ENCODE results near the gene FBXO45. TPM values are rescaled to one million over a fixed set of nuclear protein-coding genes. Genes with fewer than 3 reads are reported as not detected.
A peak's percentile ranks its signal among the peaks of the same experiment; 100 is the strongest.
"Not testable (repeated sequence)": the region's sequence is repeated elsewhere in the genome, so short reads cannot be mapped to it uniquely, and the experiment has no call there.

Gene FBXO45
- total RNA-seq, 2 donors from 2014 or later, result 14.9 to 15.4 TPM

DNA sequence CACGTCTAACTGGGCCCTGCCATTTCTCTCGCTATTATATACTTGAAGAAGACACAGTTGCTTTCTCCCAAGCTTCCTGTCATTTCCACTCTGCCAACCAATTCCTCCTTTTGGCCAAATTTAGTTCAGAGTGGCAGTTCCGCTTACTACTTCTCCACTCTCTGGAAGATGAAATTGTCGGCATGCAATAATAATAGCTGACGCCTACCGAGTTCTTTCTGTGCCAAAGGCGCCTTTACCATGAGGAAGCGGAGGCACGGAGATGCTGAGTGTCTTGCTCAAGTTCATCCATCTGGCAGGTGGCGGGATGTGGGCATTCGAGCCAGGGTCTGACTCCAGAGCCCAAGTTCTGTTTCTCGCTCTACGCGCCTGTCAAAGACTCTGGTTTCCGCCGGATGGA is 56.4 kb downstream of the FBXO45 start:
- DNase-seq (ENCODE audit: low spot score in 2 of 2), result peak in 1 of 2 donors; percentile 26
- H3K9me3 Mint-ChIP-seq, result no peaks in the 10 kb centered on the region
- ATAC-seq, result no peak
- H3K27ac Mint-ChIP-seq, result peak overlapping the region; percentile 65 to 74
- H3K36me3 Mint-ChIP-seq, result peaks cover 0 to 5% of the 10 kb centered on the region in 2 donors

DNA sequence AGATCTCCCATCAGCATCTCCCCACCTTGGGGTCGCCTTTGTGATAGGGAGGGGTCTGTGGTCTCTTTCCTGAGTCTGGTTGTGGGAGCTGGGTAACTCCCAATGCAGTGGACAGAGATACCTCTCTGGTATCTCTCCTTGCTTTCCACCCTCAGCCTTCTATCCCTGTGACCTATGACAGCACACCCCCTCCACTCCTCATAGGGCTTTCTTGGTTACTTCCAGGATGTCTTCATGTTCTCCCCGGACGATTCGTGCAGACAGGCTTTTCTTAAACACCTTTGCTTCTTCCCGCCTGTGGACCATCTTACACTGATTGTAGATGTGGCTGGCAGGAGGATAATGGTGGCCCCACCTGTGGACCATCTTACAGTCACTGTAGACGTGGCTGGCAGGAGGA is 56.9 kb downstream of the FBXO45 start:
- no peak for ATAC-seq
- Mint-ChIP-seq H3K9me3 (no peaks in the 10 kb centered on the region), H3K27ac (peak overlapping the region; percentile 65 to 74)

DNA sequence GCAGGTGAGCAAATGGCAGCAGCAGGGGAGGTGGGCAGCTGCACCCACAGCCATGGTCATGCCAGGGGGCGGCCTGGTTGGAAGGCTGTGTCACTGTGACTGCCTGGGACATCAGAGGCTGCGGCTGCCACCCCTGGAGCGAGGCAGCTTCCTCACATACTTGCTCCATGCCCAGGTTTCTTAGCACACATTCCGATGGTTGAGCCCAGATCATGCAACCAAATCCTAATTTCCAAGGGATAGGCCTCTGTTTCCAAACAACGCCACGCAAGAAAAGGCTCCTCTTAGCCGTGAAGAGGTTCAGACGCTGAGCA is 59.4 kb downstream of the FBXO45 start:
- H3K9me3 Mint-ChIP-seq, result no peaks in the 10 kb centered on the region
- DNase-seq (ENCODE audit: low spot score in 2 of 2) (peak in 1 of 2 donors; percentile 7), ATAC-seq (no peak)
- H3K36me3 Mint-ChIP-seq, result peaks cover 0 to 5% of the 10 kb centered on the region in 2 donors
- H3K27ac Mint-ChIP-seq, result no peak overlapping the region

More for the DNA sequence above, 56.9 kb downstream of the FBXO45 start:
- H3K36me3 Mint-ChIP-seq, result peaks cover 0 to 5% of the 10 kb centered on the region in 2 donors
- no peak for DNase-seq (ENCODE audit: low spot score in 2 of 2)

GRCh38 chr3:196629228-196629627 is 60.8 kb downstream of the FBXO45 start:
- no peak overlapping the region for H3K27ac Mint-ChIP-seq
- no peaks in the 10 kb centered on the region for H3K9me3 Mint-ChIP-seq
- no peak for ATAC-seq

DNA sequence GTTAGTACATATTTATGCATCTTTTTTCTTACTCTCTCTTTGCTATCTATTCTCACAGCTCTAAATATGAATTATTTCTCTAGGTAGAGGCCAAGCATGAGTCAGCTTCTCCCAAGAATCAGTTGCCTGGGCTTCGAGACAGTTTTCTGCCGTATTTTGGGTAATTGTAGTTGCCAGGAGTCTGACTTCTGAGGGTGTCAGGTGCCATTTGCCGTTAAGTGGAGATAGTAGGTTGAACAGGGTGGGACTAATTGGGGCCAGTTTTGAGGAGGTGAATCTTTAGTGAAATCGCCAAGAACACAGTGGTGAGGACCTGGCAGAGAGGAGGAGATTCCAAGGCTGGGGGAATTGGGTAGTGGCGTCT is 63.2 kb downstream of the FBXO45 start:
- H3K27ac Mint-ChIP-seq, result peak overlapping the region; percentile 92 to 97
- DNase-seq (ENCODE audit: low spot score in 2 of 2) (no peak), ATAC-seq (no peak)
- H3K36me3 Mint-ChIP-seq, result no peaks in the 10 kb centered on the region
- no peaks in the 10 kb centered on the region for H3K9me3 Mint-ChIP-seq

More at GRCh38 chr3:196629228-196629627, 60.8 kb downstream of the FBXO45 start:
- DNase-seq (ENCODE audit: low spot score in 2 of 2), result no peak
- H3K36me3 Mint-ChIP-seq, result peaks cover 0 to 5% of the 10 kb centered on the region in 2 donors

DNA sequence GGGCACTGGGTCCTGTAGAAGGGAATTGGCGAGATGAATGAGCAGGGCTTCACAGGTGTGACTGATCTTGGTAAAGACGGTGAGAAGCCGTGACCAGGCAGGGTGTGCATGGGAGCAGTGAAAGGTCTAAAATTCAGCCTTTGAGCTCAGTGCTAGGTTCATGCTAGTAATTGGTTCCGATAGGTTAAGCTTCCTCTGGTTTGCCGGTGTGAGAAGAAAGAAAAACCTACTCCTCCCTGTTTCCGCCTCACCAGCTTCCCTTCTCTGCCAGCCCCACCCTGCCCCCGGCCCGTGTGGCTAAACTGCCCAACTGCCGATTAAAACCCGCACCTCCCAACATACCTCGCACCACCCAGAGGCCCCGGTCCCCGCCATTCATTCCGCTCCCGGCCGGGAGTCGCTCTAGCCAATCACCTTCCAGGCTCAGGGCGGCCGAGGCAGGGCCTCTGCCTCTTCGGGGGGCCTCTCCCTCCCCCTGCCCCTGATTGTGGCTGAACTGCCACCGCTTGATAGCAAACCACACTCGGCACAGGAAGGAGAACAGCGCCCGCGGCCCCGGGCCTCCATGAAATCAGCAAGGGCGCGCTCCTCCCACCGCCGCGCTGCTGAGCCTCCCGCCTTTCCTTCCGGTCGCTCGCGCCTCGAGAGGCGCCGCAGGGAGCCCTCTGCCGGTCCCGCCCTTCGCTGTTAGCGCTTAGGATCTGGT is 63.7 kb downstream of the FBXO45 start:
- peak; percentile 81 to 85 for ATAC-seq
- no peaks in the 10 kb centered on the region for H3K9me3 Mint-ChIP-seq
- H3K27ac Mint-ChIP-seq, result peak overlapping the region; percentile 92 to 97
- H3K36me3 Mint-ChIP-seq, result no peaks in the 10 kb centered on the region
- DNase-seq (ENCODE audit: low spot score in 2 of 2), result peak; percentile 83 to 91

DNA sequence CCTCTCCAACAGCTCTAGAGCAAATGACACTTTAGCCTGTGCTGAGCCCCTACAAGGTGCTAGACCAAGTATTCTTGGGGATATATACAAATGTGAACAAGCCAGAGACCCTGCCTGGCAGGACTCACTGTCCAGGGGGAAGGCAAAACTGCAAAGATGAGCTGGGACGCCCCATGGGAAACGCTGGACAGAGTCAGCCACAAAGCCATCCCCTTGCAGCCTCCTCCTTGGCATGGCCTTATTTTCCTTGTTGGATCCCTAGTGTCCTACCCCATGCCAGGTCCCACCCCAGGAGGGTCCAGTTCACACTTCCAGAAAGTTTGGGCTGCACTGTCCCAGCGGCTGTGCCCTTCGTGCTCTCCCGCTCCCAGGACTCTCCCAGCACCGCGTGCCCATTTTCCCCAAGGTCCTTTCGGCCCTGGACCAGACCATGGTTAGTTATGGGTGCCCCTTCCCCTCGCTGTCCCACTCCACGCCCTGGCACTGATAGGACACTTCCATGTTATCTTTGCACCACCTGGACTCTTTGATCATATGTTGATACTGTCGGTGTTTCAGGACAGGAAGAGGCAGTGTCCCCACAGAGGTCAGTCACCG is 65.2 kb downstream of the FBXO45 start:
- Mint-ChIP-seq H3K27ac (peak overlapping the region in 1 of 2 donors; percentile 92), H3K9me3 (no peaks in the 10 kb centered on the region), H3K36me3 (no peaks in the 10 kb centered on the region)
- ATAC-seq (no peak), DNase-seq (ENCODE audit: low spot score in 2 of 2) (no peak)

DNA sequence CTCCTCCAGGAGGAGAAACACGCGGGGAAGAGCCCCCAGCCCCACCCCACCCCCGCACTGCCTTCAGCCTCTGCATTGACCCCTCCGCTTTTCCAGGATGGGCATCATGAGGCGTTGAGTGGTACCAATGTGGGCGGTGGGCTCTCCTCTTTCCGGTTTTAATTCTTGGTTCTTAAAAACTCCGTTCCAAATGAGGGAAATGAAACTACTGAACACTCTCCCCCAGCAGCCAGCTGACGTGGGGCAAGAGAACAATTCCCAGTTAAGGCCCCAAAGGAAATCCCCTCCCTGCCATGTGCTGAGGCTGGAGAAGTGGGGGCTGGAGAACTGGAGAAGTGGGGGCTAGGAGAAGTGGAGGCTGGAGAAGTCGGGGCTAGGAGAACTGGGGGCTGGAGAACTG is 65.8 kb downstream of the FBXO45 start:
- Mint-ChIP-seq H3K27ac (peak overlapping the region in 1 of 2 donors; percentile 92), H3K36me3 (no peaks in the 10 kb centered on the region), H3K9me3 (no peaks in the 10 kb centered on the region)
- no peak for ATAC-seq
- DNase-seq (ENCODE audit: low spot score in 2 of 2), result no peak

- H3K27ac Mint-ChIP-seq, result no peak overlapping the region
Observed at GRCh38 chr3:196634829-196635228, 66.4 kb downstream of the FBXO45 start.

DNA sequence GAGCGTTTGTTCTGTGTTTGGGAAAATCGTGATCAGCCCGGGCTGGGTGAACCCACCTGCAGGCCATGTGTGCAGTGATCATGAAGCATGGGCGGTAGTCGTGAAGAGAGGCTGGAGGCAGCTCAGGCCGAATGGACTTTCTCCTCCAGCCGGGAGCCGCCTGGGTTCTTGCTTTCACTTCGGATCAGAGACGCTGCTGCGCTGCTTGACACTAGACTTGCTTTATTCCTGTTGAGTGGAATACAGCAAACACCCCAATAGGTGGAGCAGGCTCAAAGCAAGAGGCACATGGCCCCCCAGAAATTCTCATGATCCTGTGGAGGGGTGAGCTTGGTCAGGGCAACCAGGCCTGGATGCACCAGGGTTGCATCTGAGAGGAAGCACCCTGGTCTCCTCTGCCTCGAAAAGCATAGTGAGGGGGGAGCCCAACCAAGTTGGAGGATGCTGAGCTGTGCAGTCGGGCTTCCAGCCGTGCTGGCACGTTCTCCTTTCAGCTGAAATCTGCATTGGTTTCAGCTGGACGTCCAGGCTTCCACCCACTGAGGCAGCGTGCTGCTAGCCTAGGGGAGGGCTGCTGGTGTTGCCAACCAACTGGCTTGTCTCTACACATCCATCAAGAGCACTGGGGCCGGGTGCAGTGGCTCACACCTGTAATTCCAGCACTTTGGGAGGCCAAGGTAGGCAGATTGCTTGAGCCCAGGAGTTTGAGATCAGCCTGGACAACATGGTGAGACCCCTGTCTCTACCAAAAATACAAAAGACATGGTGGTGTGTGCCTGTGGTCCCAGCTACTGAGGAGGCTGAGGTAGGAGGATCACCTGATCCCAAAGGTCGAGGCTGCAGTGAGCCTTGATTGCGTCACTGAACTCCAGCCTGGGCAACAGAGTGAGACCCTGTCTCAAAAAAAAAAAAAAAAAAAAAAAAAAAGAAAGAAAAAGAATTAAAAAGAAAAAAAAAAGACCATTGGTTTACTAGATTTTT is 68.2 kb downstream of the FBXO45 start:
- peak in 1 of 2 donors; percentile 50 for DNase-seq (ENCODE audit: low spot score in 2 of 2)
- ATAC-seq, result no peak
- peaks cover 12 to 15% of the 10 kb centered on the region in 2 donors for H3K36me3 Mint-ChIP-seq
- H3K27ac Mint-ChIP-seq, result no peak overlapping the region
- H3K9me3 Mint-ChIP-seq, result no peaks in the 10 kb centered on the region

More at GRCh38 chr3:196634829-196635228, 66.4 kb downstream of the FBXO45 start:
- DNase-seq (ENCODE audit: low spot score in 2 of 2), result no peak
- Mint-ChIP-seq H3K9me3 (no peaks in the 10 kb centered on the region), H3K36me3 (peaks cover 0 to under 1% of the 10 kb centered on the region in 2 donors)
- ATAC-seq, result no peak

DNA sequence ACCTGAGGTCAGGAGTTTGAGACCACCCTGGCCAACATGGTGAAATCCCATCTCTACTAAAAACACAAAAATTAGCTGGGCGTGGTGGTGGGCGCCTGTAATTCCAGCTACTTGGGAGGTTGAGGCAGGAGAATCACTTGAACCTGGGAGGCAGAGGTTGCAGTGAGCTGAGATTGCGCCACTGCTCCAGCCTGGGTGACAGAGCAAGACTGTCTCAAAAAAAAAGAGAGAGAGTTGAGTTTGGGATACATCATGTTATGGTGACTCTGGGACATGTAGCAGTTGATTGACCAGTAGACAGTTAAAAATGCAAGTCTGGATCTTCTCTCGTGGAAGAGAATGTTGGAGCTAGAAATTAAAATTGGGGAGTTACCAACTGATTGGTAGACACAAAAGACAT is 69.5 kb downstream of the FBXO45 start:
- not testable (repeated sequence) for ATAC-seq, H3K27ac Mint-ChIP-seq, H3K9me3 Mint-ChIP-seq
- peaks cover 16 to 19% of the 10 kb centered on the region in 2 donors for H3K36me3 Mint-ChIP-seq
- peak in 1 of 2 donors; percentile 13 for DNase-seq (ENCODE audit: low spot score in 2 of 2)

Other genes with a start within 250 kb of the FBXO45 start
- under 1 TPM in 1 of 2 donors, not detected in 1; 0.20 TPM for gene TM4SF19, start 230.3 kb upstream of the FBXO45 start, total RNA-seq
- 100 to 1,000 TPM in 1 of 2 donors, 10 to 100 TPM in 1; 78.1 to 101 TPM for gene UBXN7, start 136.2 kb upstream of the FBXO45 start, total RNA-seq
- 10 to 100 TPM; 23.1 to 48.4 TPM for gene RNF168, start 64.9 kb upstream of the FBXO45 start, total RNA-seq
- not detected for gene SMCO1, start 53.3 kb upstream of the FBXO45 start, total RNA-seq
- 10 to 100 TPM; 16.2 to 23.2 TPM for gene WDR53, start 106 bp upstream of the FBXO45 start, total RNA-seq
- 10 to 100 TPM; 17.2 to 27.7 TPM for gene NRROS, start 71.0 kb downstream of the FBXO45 start, total RNA-seq
- 1 to 10 TPM; 2.0 to 5.5 TPM for gene CEP19, start 143.6 kb downstream of the FBXO45 start, total RNA-seq
- 10 to 100 TPM; 38.0 to 46.1 TPM for gene PIGX, start 143.7 kb downstream of the FBXO45 start, total RNA-seq
- gene PAK2, start 171.2 kb downstream of the FBXO45 start, total RNA-seq, result 100 to 1,000 TPM in 1 of 2 donors, 10 to 100 TPM in 1; 73.5 to 102 TPM